Left ventricle myocardium inferior (tissue), 1 donor: ENCODE data around the gene ZNF414. TPM values are rescaled to one million over a fixed set of nuclear protein-coding genes. Genes with fewer than 3 reads are reported as not detected.

Source experiments
- DNase-seq: peaks from one replicate; pipeline ENCODE4 v3.0.0-alpha.2; 2020
- H3K27ac ChIP-seq: fragments of 200-600 bp; replicated peaks from 2 replicates; pipeline ENCODE4 v1.8.0; 2021
- H3K27me3 ChIP-seq: fragments of 200-600 bp; 2 replicates; pipeline ENCODE4 v1.8.0; 2021; ENCODE audit warnings: low read depth
- H3K36me3 ChIP-seq: fragments of 200-600 bp; 2 replicates; pipeline ENCODE4 v1.8.0; 2021
- H3K4me1 ChIP-seq: fragments of 200-600 bp; 2 replicates; pipeline ENCODE4 v1.8.0; 2021
- H3K4me3 ChIP-seq: fragments of 200-600 bp; 2 replicates; pipeline ENCODE4 v1.8.0; 2021; ENCODE audit warnings: mild to moderate bottlenecking, moderate library complexity
- H3K9me3 ChIP-seq: fragments of 200-600 bp; replicated peaks from 2 replicates; pipeline ENCODE4 v1.8.0; 2021
- intact Hi-C: fragments of 100-400 bp; cut with micrococcal nuclease; formaldehyde crosslinking; loops from one replicate; pipeline ENCODE4 v1.11.0; 2022
- total RNA-seq: library from RNA; stranded (reverse); fragmentation: NEBNext Ultra II Directional; extraction: Animal tissue kit (Norgen Biotek cat#: 25700); gene quantifications from one replicate; pipeline ENCODE4 v1.2.1, GENCODE V29; 2021
- TF ChIP-seq, protein P1 (sequence below): fragments of 200-600 bp; IDR thresholded peaks from 2 replicates; pipeline ENCODE4 v1.8.0; 2021; ENCODE audit warnings: antibody characterized with exemption, mild to moderate bottlenecking, borderline replicate concordance
- donor health status: DM: no; HTN: yes; CAD: no; lungs with severe emphysema.

Gene ZNF414
- total RNA-seq, 1 donor from 2014 or later, result 17.0 TPM

- H3K36me3 ChIP-seq, result no peaks in the 10 kb centered on the region
- no peak for DNase-seq
- TF ChIP-seq, protein P1, sequence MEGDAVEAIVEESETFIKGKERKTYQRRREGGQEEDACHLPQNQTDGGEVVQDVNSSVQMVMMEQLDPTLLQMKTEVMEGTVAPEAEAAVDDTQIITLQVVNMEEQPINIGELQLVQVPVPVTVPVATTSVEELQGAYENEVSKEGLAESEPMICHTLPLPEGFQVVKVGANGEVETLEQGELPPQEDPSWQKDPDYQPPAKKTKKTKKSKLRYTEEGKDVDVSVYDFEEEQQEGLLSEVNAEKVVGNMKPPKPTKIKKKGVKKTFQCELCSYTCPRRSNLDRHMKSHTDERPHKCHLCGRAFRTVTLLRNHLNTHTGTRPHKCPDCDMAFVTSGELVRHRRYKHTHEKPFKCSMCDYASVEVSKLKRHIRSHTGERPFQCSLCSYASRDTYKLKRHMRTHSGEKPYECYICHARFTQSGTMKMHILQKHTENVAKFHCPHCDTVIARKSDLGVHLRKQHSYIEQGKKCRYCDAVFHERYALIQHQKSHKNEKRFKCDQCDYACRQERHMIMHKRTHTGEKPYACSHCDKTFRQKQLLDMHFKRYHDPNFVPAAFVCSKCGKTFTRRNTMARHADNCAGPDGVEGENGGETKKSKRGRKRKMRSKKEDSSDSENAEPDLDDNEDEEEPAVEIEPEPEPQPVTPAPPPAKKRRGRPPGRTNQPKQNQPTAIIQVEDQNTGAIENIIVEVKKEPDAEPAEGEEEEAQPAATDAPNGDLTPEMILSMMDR, result no peak
- H3K27me3 ChIP-seq, result no peaks in the 10 kb centered on the region
- H3K27ac ChIP-seq, result no peak overlapping the region
- no peaks in the 10 kb centered on the region for H3K9me3 ChIP-seq
- H3K4me1 ChIP-seq, result peaks cover 17% of the 10 kb centered on the region
- intact Hi-C loops, result no loop called here
- no peak overlapping the region for H3K4me3 ChIP-seq
Observed at GRCh38 chr19:8504919-8505318, 9.0 kb downstream of the ZNF414 start.

DNA sequence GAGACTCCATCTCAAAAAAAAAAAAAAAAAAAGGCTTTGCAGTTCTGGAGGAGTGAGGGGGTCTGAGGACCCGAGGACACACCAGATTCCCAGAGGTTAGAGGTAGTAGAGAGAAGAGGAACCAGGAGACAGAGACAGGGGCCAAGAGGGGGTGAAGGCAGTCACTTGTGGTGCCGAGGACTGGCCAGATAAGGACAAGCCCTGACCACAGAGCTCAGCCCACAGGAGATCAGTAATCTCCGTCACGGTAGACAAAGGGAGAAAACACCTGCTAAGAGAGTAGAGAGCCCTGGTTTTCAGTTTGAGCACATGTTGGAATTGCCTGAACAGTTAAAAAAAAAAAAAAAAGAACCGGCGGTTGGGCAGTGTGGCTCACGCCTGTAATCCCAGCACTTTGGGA lies 9.8 kb downstream of the ZNF414 start:
- H3K4me1 ChIP-seq, result peaks cover 17% of the 10 kb centered on the region
- no peak overlapping the region for H3K4me3 ChIP-seq
- intact Hi-C loops, result no loop called here
- no peaks in the 10 kb centered on the region for H3K9me3 ChIP-seq
- H3K27me3 ChIP-seq, result no peaks in the 10 kb centered on the region
- DNase-seq, result no peak
- TF ChIP-seq, protein P1, result no peak
- H3K36me3 ChIP-seq, result no peaks in the 10 kb centered on the region
- H3K27ac ChIP-seq, result no peak overlapping the region

- Histone ChIP-seq H3K27me3 (no peaks in the 10 kb centered on the region), H3K27ac (no peak overlapping the region), H3K4me3 (no peak overlapping the region), H3K36me3 (no peaks in the 10 kb centered on the region), H3K9me3 (no peaks in the 10 kb centered on the region), H3K4me1 (peaks cover 17% of the 10 kb centered on the region)
- intact Hi-C loops, result no loop called here
- TF ChIP-seq, protein P1, result no peak
- no peak for DNase-seq
Observed at GRCh38 chr19:8503510-8503909, 10.5 kb downstream of the ZNF414 start.

DNA sequence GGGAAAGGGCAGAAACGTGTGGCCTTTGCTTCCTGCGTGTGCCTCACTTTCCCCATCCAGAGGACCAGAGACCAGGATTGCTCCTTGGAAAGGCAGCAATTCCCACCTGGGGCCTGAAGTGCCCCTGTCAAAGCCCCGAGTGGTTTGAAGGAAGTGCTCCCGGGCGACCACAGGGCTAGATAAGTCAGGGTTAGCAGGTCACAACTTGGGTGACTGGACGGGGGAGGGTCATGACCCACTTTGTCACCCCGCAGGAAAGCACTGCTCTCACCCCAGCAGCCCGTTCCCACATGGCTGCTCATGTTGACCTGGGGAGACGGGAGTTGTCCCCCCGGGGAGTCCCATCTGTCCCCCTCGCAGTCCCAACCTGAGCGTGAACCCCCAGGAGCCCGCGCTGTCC lies 12.0 kb downstream of the ZNF414 start:
- H3K27me3 ChIP-seq, result no peaks in the 10 kb centered on the region
- TF ChIP-seq, protein P1, result no peak
- peaks cover 17% of the 10 kb centered on the region for H3K4me1 ChIP-seq
- no peak overlapping the region for H3K27ac ChIP-seq
- no peaks in the 10 kb centered on the region for H3K9me3 ChIP-seq
- H3K4me3 ChIP-seq, result no peak overlapping the region
- intact Hi-C loops, result no loop called here
- no peaks in the 10 kb centered on the region for H3K36me3 ChIP-seq
- DNase-seq, result no peak

DNA sequence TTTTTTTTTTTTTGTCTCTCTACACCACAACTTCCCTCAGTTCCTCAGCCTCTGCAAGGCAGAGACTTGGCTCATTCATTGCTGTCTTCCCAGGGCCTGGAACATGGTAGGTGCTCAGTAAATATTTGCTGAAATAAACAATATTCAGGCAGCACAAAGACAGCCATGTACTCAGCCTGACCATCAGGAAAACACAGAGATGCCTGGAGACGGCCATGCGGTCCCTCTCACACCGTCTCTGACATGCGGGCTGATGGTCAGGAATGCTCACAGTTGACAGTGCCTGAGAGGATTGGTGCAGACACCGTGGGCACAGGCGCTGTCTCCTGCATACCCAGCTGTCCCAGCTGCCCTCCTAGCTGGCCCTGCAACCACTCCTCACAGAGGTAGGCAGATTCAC lies 12.5 kb downstream of the ZNF414 start:
- Histone ChIP-seq H3K27ac (no peak overlapping the region), H3K36me3 (no peaks in the 10 kb centered on the region), H3K9me3 (no peaks in the 10 kb centered on the region), H3K4me3 (no peak overlapping the region), H3K4me1 (peaks cover 14% of the 10 kb centered on the region), H3K27me3 (no peaks in the 10 kb centered on the region)
- intact Hi-C loops, result no loop called here
- TF ChIP-seq, protein P1, result no peak
- DNase-seq, result no peak

- H3K36me3 ChIP-seq, result no peaks in the 10 kb centered on the region
- no peak for DNase-seq
- H3K27me3 ChIP-seq, result no peaks in the 10 kb centered on the region
- TF ChIP-seq, protein P1, result no peak
- no peaks in the 10 kb centered on the region for H3K9me3 ChIP-seq
- no peak overlapping the region for H3K4me3 ChIP-seq
- H3K27ac ChIP-seq, result no peak overlapping the region
- H3K4me1 ChIP-seq, result peaks cover under 1% of the 10 kb centered on the region
- intact Hi-C loops, result no loop called here
Observed at GRCh38 chr19:8500158-8500557, 13.8 kb downstream of the ZNF414 start.
